H1 (cell line): Measurements from ENCODE around the gene COL27A1. TPM values are rescaled to one million over a fixed set of nuclear protein-coding genes. Genes with fewer than 3 reads are reported as not detected.

Source experiments
- BACH1 ChIP-seq: IDR thresholded peaks from 2 replicates; pipeline ENCODE4 v1.6.1; 2012; ENCODE audit warnings: low read length, improper control_type of control experiment
- CBX5 ChIP-seq: fragments of 300-800, 300-1000 bp; sonication (generic); IDR thresholded peaks from 2 replicates; pipeline ENCODE4 v1.7.1; 2016; ENCODE audit warnings: antibody characterized with exemption, low read length, low read depth
- CHD1 ChIP-seq: IDR thresholded peaks from 2 replicates; pipeline ENCODE4 v1.6.1; 2012; ENCODE audit warnings: low read depth, low read length, improper control_type of control experiment
- CHD7 ChIP-seq: fragments of 300-600 bp; sonication (generic); IDR thresholded peaks from 2 replicates; pipeline ENCODE4 v1.7.1; 2012; ENCODE audit warnings: low read length, moderate library complexity, mild to moderate bottlenecking, inconsistent platforms; ENCODE audit not compliant: insufficient replicate concordance
- EGR1 ChIP-seq: IDR thresholded peaks from 2 replicates; pipeline ENCODE4 v1.6.1; 2011; ENCODE audit warnings: low read depth, low read length, borderline replicate concordance
- GABPA ChIP-seq: IDR thresholded peaks from 2 replicates; pipeline ENCODE4 v1.6.1; 2011; ENCODE audit warnings: mild to moderate bottlenecking, low read length, moderate library complexity, borderline replicate concordance; ENCODE audit not compliant: insufficient read depth
- NRF1 ChIP-seq: IDR thresholded peaks from 2 replicates; pipeline ENCODE4 v1.6.1; 2011; ENCODE audit warnings: mild to moderate bottlenecking, low read depth, low read length, improper control_type of control experiment
- PHF8 ChIP-seq: fragments of 200-600 bp; sonication (generic); conservative IDR thresholded peaks from 2 replicates; pipeline ENCODE4 v1.7.1; 2012; ENCODE audit warnings: low read depth, mild to moderate bottlenecking, inconsistent platforms, low read length, moderate library complexity
- POU5F1 ChIP-seq: IDR thresholded peaks from 2 replicates; pipeline ENCODE4 v1.6.1; 2011; ENCODE audit warnings: low read depth, mild to moderate bottlenecking, low read length, moderate library complexity
- RFX5 ChIP-seq: IDR thresholded peaks from 2 replicates; pipeline ENCODE4 v1.6.1; 2011; ENCODE audit warnings: low read depth, low read length, improper control_type of control experiment, borderline replicate concordance
- SIN3A ChIP-seq, 2 experiments: IDR thresholded peaks in 1 of 2; conservative IDR thresholded peaks in 1 of 2; 2 replicates each; pipeline ENCODE4 v1.6.1; 2011 to 2012; ENCODE audit warnings: low read length in 2 of 2, improper control_type of control experiment in 1 of 2, low read depth in 1 of 2, mild to moderate bottlenecking in 1 of 2
- SIX5 ChIP-seq: IDR thresholded peaks from 2 replicates; pipeline ENCODE4 v1.6.1; 2011; ENCODE audit warnings: mild to moderate bottlenecking, low read depth, low read length
- TBP ChIP-seq: IDR thresholded peaks from 2 replicates; pipeline ENCODE4 v1.6.1; 2011; ENCODE audit warnings: low read depth, low read length, improper control_type of control experiment
- polyA plus RNA-seq, 7 experiments: library from polyadenylated mRNA; depleted of rRNA in 3 of 7; stranded (reverse) in 5 of 7; unstranded in 2 of 7; fragments of >200 nt in 5 of 7; fragments of 200-250 nt in 2 of 7; gene quantifications; 1 replicate in 5 of 7; 2 replicates in 1 of 7; 4 replicates in 1 of 7; pipeline versions ENCODE4 v1.2.1 to v1.2.3, GENCODE V29; 2011 to 2013; ENCODE audit warnings: missing spikeins in 2 of 7, mixed read lengths in 2 of 7
- total RNA-seq: library from RNA; stranded (reverse); fragmentation: NEBNext Ultra II Directional; extraction: Animal tissue kit (Norgen Biotek cat#: 25700); gene quantifications from 2 replicates; pipeline ENCODE4 v1.2.1, GENCODE V29; 2021

COL27A1 gene
- total and polyA plus RNA-seq, 2 of the 8 experiments (the other 6 are each of a cell fraction or from before 2014, with no cell fraction given) = 15.1 to 22.8 TPM

DNA sequence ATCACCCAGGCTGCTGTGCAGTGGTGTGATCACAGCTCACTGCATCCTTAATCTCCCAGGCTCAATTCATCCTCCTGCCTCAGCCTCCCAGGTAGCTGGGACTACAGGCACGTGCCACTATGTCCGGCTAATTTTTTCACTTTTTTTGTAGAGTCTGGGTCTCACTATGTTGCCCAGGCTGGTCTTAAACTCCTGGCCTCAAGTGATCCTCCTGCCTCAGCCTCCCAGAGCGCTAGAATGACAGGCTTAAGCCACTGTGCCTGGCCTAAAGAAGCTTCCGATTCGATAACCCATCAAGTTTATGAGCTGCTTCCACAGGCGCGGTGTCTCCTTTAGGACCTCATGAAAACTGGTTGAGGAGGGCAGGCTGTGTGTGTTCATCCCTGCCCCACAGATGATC is 16.2 kb downstream of the COL27A1 start (continued):
- TF ChIP-seq CHD7 (no peak), GABPA (no peak), POU5F1 (no peak), PHF8 (no peak), SIX5 (no peak), TBP (no peak), EGR1 (no peak), CBX5 (no peak), CHD1 (no peak), RFX5 (no peak), NRF1 (no peak), BACH1 (no peak), SIN3A (conservative IDR thresholded peaks at IDR 0.05 in 1 of 2, IDR thresholded peaks at IDR 0.05 in 1 of 2; ENCODE audit: low read depth in 1 of 2, low read length in 2 of 2) (no peak)
